Activated gamma-delta T cell treated with Interleukin-2 at 50 U/mL for 16 hours (primary cell): ENCODE data around the gene NUBPL.
"Not testable (repeated sequence)": the region's sequence is repeated elsewhere in the genome, so short reads cannot be mapped to it uniquely, and the experiment has no call there.

ENCODE experiments used
- DNase-seq: peaks from one replicate; pipeline ENCODE4 v3.0.0-alpha.2; 2020

Gene NUBPL

GRCh38 chr14:31827325-31827724 is 266.1 kb downstream of the NUBPL start:
- no peak for DNase-seq

- no peak for DNase-seq
Measured at GRCh38 chr14:31828946-31829868, 268.0 kb downstream of the NUBPL start.

- DNase-seq, result no peak
Measured at GRCh38 chr14:31834616-31835015, 273.4 kb downstream of the NUBPL start.

GRCh38 chr14:31835049-31835448 is 273.8 kb downstream of the NUBPL start:
- no peak for DNase-seq

- no peak for DNase-seq
Measured at GRCh38 chr14:31837031-31837430, 275.8 kb downstream of the NUBPL start.

GRCh38 chr14:31842899-31843298 is 281.7 kb downstream of the NUBPL start:
- no peak for DNase-seq

- DNase-seq, result no peak
Measured at GRCh38 chr14:31843361-31844091, 282.3 kb downstream of the NUBPL start.

GRCh38 chr14:31854508-31855075 is 293.4 kb downstream of the NUBPL start:
- no peak for DNase-seq

GRCh38 chr14:31855262-31855661 is 294.1 kb downstream of the NUBPL start:
- DNase-seq, result no peak

- not testable (repeated sequence) for DNase-seq
Measured at GRCh38 chr14:31856003-31856402, 294.8 kb downstream of the NUBPL start.

- DNase-seq, result no peak
Measured at GRCh38 chr14:31858868-31859267, 297.7 kb downstream of the NUBPL start.

GRCh38 chr14:31864937-31865855 is 304.0 kb downstream of the NUBPL start:
- DNase-seq, result no peak

GRCh38 chr14:31867570-31867969 is 306.4 kb downstream of the NUBPL start:
- DNase-seq, result no peak

- DNase-seq, result not testable (repeated sequence)
Measured at GRCh38 chr14:31868096-31868495, 306.9 kb downstream of the NUBPL start.

- DNase-seq, result no peak
Measured at GRCh38 chr14:31876741-31877140, 315.5 kb downstream of the NUBPL start.

GRCh38 chr14:31877255-31877798 is 316.1 kb downstream of the NUBPL start:
- no peak for DNase-seq

- DNase-seq, result no peak
Measured at GRCh38 chr14:31879661-31880348, 318.6 kb downstream of the NUBPL start.

GRCh38 chr14:31880935-31881334 is 319.7 kb downstream of the NUBPL start:
- DNase-seq, result no peak

- DNase-seq, result no peak
Measured at GRCh38 chr14:31881531-31882310, 320.5 kb downstream of the NUBPL start.

- DNase-seq, result no peak
Measured at GRCh38 chr14:31884238-31884637, 323.0 kb downstream of the NUBPL start.
